Activated T-cell treated with anti-CD3 and anti-CD28 coated beads for 24 hours (primary cell): ENCODE data around the gene GPR137B.

Experiments used
- DNase-seq: peaks from one replicate; pipeline ENCODE4 v3.0.0-alpha.2; 2020; ENCODE audit warnings: low read depth

The GPR137B gene

DNA sequence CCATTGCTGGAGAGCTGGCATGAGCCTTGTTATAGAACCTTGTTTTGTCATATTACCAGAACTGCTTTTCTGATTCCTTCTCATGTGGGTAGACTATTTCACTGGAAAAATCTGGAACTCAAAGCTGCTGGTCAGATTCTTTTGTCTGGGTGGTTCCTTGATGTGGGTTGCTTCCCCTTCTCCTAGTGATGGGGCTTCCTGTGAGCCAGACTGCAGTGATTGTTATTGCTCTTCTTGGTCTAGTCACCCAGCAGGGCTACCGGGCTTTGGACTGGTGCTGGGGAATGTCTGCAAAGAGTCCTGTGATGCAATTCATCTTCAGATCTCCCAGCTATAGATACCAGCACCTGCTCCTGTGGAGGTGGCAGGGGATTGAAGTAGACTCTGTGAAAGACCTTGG is 59.4 kb downstream of the GPR137B start:
- no peak for DNase-seq

DNA sequence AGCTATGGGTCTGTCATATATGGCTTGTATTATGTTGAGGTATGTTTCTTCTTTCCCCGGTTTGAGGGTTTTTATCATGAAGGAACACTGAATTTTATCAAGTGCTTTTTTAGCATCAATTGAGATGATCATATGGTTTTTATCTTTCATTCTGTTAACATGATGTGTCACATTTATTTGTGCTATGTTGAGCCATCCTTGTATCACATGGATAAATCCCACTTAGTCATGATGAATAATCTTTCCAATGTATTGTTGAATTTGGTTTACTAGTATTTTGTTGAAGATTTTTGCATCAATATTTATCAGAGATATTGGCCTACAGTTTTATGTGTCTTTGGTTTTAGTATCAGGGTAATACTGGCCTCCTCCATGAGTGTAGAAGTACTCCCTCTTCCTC is 61.7 kb downstream of the GPR137B start:
- DNase-seq: no peak

DNA sequence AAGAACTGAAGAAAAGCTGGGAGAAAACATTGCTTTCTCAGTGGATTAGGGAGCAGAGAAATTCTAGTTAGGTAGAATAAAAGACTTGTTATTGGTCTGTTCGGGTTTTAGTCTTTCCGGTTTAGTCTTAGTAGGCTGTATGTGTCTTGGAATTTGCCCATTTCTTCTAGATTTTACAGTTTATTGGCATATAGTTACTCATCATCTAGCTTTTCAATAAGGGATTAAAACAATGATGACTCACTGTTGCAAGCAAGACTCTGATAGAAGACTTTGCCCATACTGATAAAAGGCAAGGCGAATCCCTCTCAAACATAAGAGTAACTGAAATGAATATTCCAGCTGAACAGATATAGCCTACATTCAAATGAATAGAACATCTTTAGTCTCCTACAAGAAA is 62.3 kb downstream of the GPR137B start:
- DNase-seq: no peak

DNA sequence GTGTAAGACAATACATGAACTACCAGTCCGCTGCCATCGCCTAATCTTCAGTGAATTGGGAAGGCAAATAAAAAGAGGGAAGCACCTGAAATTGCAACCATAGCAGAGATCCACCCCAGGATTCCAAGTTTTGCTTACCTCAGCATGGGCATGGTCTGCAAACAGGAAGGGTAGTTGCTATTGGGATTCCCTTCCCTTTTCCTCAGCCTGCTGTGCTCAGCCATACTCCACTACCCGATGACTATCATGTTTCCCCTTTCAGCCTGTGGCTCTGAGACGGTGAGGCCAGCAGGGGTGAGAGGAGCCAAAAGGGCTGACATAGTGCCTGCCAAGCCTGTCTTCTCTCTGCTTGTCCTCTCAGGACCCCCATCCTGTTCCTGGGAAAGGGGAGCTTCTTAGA is 64.2 kb downstream of the GPR137B start:
- no peak for DNase-seq

GRCh38 chr1:236207121-236207520 is 64.8 kb downstream of the GPR137B start:
- no peak for DNase-seq

DNA sequence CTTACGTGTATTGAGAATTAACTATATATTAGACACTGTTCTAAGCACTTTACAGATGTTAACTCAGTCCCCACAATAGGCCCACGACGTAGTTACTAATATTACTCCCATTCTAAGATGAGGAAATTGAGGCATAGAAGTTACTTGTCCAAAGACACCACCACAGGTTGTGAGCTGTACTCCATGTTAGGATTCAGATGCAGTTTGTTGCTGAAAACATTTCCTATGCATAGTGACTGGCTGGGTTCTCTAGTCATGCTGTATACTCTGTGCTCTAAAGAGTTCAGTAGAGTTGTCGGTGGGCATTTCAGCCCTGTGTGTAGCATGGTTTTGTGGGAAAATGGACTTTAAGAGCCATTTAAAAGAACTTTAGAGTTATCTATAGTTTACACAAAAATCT is 65.2 kb downstream of the GPR137B start:
- no peak for DNase-seq

- no peak for DNase-seq
Observed at GRCh38 chr1:236209185-236209584, 66.8 kb downstream of the GPR137B start.

- no peak for DNase-seq
Observed at GRCh38 chr1:236209713-236210112, 67.4 kb downstream of the GPR137B start.

DNA sequence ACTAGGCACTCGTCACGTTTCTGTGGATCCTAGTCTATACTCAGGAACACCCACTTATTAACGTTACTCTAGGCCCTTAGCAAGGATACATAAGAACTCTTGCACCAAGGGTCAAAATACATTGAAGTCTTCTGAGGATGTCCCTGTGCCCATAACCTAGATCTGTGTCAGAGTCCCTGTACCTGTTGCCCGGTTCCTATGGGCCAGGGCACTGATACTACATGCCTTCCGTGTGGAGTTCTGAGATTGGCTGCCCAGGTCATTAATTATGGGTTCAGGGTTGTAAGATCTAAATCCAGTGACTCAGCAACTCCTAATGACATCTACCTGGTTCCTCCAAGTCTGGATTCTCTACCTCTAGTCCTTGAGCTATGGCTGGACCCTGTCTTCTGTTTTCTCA is 69.5 kb downstream of the GPR137B start:
- DNase-seq: no peak

DNA sequence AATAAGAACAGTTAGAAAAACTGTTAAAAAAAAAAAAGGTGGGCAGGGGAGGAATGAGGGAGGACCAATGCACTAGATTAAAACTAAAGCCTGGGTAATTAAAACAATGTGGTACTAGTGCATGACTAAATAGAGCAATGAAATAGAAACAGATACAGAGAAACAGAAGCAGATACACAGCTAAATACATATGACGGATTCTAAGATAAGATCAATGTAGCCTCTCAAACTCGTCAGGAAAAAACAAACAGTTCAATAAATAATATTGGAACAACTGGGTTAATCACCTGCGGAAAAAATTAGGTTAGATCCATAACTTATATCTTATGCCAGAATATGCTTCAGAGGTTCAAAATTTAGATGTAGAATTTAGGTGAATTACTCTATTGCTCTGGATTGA is 71.2 kb downstream of the GPR137B start:
- DNase-seq: no peak

DNA sequence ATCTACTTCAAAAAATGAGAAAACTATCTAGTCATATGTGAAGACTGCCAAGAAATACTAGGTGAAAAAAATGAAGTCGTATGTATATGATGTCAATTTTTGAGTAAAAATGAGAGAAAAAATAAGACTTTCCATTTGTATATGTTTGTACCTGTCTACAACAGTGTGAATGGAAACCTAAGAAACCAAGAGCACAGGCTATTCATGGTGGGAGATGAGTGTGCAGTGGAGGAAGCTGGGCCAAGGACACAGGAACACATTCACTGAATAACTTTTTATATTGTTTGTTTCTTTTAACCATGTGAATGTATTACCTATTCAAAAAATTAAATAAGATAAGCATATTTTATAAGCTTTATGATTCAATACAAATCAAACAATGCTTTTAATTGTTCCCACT is 72.4 kb downstream of the GPR137B start:
- DNase-seq: no peak

DNA sequence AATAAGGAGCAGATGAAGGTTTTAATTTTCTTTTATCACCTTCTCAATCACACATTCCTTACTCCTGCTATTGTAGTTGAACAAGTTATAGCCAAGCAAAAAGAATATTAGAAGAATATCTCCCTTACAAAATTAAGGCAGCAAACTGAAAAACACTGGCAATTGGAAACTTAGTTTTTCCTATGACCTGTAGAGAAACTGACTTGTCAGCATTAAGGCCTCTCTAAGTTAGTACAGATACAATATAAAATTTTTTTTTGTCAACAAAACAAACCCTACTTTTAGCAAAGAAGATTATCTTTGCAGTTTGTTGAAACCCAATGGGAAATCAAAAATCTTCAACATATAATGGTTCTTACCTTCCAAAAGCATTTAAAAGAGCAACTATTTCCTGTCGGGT is 78.1 kb downstream of the GPR137B start:
- no peak for DNase-seq

DNA sequence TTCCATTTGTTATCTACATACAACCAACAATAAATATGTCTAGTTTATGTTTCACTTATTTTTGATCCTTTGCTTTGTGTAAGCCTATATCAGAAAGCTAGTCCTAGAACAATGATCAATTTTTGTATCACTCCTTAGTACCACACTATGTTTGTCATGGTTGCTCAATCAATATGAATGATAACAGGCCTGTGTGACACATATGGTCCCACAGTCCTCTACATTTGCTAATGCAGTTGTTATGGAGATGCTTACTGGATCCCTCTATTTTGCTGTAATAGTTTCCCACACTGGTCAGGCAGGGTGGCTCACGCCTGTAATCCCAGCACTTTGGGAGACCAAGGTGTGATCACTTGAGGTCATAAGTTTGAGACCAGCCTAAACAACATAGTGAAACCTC is 80.3 kb downstream of the GPR137B start:
- DNase-seq: no peak

GRCh38 chr1:236228411-236228810 is 86.1 kb downstream of the GPR137B start:
- DNase-seq: no peak

DNA sequence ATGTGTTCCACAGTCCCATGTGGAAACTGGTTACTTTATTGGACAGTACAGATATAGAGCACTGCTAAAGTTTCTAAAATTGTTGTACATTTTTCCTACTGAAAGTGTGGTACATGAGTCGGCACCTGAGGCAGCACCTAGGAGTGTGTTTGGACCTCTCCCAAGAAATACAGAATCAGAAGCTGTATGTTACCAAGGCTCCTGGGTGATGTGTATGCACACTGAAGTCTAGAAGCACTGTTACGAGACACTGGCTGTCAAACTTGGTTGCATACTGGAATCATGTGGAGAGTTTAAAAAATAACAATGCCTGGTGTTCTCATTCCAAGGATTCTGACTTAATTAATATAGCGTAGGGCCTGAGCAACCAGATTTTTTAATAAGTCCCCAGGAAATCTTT is 92.8 kb downstream of the GPR137B start:
- no peak for DNase-seq

- DNase-seq: no peak
Observed at GRCh38 chr1:236239092-236239585, 96.8 kb downstream of the GPR137B start.

DNA sequence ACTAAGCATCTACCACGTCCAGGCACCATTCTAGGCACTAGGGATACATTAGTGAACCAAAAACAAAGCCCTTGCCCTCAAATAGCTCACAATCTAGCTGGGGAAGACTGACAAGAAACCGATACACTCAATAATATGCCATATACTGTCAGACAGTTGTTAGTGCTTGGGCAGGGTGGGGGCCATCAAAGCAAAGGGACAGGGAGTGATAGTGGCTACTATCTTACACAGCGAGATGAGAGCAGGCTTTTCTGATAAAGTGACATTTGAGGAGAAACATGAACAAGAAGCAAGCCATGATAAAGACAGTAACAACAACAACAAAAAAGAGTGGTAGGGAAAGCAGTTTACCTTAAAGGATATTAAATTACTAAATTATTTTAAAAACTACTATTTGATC is 98.3 kb downstream of the GPR137B start:
- DNase-seq: no peak

DNA sequence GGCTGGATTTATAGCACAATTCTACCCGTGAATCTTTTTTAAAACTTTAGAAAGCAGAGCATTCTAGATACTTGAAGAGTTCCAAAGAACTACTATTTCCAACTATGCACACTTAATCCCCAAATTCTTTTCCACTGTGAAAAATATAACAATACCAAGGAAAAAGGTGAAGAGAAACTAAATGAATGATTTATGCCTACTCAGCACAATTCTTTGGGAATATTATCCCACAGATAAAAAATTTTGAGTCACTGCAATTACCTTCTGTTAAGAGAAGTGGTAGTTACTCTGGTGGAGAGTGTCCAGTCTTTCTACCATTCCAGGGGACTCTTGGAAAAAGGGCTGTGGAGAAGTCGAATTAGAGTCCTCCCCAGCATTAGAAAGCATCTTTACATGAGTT is 100.2 kb downstream of the GPR137B start:
- no peak for DNase-seq

GRCh38 chr1:236247286-236247685 is 104.9 kb downstream of the GPR137B start:
- DNase-seq: no peak

DNA sequence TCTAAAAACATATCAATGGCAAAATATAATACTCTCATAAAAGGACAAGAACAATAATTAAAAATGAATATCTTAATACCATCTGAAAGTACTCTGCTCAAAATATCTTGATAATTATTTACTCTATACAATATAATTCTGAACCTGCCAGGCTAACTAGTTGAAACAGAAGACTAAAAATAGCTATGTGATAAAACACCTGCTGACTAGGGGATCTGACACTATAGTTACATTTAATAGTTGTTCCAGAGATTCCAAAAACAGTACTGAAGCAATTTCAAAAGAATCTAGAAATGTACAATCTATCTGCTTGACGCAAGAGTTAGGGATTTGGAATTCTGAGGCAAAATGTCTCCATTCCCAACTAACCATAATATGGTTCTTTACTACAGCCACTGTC is 109.2 kb downstream of the GPR137B start:
- DNase-seq: no peak

DNA sequence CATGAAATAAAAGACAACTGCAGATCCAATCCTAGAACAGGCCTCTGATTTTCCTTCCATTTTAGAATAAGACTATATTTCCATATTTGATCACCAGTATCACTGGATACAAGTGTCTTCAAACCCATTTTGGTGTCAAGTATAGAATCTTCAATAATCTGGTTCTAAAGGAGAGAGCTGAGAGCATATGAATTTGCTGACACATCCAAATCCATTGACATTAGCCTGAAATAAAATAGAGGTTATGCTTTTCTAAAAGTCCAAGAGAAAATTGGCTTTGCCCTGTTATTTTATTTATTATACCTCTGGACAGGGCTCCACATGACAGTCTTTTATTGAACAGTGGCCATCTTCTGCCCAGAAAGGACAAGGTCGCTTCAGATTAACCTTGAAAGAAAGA is 110.8 kb downstream of the GPR137B start:
- DNase-seq: no peak

DNA sequence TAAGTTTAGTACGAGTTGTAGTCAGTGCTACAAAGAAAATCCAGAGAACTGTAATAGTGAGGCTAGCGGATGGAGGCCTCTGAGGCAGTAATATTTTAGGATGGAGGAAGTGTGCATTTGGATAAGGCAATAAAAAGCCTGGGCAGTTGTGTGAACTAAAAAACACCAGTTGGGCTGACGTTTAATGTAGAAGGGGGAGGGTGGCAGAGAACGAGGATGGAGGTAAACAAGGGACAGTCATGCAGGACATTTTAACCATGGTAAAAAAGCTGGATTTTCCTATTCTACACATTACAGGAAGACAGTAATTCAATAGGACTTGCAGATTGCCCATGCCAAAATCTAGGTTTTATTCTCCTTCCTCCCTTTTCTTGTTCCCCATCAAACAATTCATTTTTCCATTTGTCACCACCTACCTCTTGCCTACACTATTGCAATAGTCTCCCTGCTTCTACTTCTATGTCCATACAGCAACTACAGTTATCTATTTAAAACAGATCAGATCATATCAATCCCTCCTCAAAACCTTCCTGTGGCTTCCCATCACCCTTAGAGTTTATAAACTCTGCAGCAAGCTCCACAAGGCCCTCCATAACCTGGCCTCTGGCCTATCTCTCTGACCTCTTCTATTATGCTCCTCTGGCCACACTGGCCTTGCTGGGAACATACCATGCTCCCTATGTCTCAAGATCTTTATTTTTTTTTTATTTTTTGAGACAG is 111.7 kb downstream of the GPR137B start:
- no peak for DNase-seq

- DNase-seq: no peak
Observed at GRCh38 chr1:236257216-236257615, 114.9 kb downstream of the GPR137B start.

DNA sequence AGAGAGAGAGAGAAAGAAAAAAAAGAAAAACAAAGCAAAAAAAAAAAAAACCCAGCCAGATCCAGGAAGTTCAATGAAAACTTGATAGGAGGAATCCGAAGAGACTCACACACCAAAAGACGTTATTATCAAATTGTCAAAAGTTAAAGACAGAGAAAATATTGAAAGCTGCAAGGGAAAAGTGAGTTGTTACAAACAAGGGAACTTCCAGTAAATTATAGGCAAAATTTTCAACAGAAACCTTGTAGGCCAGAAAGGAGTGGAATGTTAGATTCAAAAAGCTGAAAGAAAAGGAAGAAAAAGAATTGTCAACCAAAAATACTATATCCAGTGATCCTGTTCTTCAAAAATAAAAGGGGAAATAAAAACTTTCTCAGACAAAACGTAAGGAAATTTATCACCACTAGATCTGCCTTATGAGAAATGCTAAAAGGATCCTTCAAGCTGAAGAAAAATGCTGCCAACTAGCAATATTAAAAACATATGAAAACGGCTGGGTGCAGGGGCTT is 115.8 kb downstream of the GPR137B start:
- no peak for DNase-seq
